C4-2B (cell line): ENCODE data around the gene CDH23.

ENCODE experiments used
- CTCF ChIP-seq: fragments of 450-650 bp; conservative IDR thresholded peaks from 2 replicates; pipeline ENCODE4 v1.5.1; 2017; ENCODE audit warnings: mild to moderate bottlenecking
- ZFX ChIP-seq: fragments of 450-650 bp; IDR thresholded peaks from 2 replicates; pipeline ENCODE4 v1.6.1; 2017

DNA sequence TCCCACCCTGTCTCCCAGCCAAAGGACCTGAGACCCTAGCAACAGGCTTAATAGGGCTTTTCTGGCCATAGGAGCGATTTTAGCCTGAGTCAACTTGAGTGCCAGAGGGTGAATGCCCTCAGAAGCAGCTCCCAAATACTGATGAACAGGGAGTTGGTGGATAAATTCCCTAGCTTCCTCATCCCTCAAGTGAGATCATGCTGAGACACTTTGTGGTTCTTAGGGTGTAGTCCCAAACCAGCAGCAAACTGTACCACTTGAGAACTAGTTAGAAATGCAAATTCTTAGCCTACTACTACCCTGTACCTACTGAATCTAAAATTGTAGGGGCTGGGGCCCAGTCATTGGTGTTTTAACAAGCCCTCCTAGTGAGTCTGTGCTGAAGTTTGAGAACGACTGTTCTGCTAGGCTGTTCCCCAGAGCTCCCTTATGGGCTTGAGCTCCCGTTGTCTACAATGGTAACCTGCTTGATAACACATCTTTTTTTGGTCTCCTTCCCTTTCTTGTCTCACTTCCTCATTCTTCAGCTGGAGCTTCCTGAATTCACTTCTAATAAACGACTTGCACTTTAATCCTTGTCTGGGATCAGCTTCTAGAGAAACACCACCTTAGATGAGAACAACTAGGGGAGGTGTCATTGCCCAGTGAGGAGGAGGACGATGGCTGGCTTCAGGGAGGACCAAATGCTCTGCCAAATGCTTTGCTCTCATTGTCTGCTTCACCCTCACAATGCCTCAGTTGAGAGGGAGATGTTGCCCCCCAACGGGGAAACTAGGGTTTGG is 18.2 kb upstream of the CDH23 start:
- TF ChIP-seq CTCF, result no peak
- no peak for TF ChIP-seq ZFX
